Measurements from ENCODE around the gene INSL3. TPM values are rescaled to one million over a fixed set of nuclear protein-coding genes. Genes with fewer than 3 reads are reported as not detected.
"Not testable (repeated sequence)": the region's sequence is repeated elsewhere in the genome, so short reads cannot be mapped to it uniquely, and the experiment has no call there.

INSL3 gene
- total RNA-seq, 1 donor from 2014 or later: 4.1 TPM

DNA sequence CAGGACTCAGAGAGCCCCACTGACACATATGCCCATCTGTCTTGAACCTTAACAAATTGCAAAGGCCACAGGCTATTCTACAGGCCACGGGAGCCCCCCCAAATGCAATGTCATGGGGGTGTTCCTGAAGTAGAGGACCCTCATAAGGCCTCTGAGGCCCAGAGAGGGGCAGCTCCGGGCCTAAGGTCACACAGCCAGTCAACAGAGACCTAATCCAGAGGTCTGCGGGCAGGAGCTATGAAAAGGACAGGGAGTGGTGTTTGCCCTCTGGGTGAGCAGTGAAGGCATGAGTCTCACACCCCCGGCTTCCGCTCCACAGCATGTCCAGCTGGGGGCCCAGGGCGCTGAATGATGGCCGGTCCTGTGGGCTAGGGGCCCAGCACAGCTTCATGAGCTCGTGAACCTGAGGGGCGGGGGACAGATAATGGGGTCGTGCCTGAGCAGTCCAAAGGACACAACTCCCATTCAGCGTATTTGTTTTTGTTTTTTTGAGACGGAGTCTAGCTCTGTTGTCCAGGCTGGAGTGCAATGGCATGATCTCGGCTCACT, 5.3 kb upstream of the INSL3 start:
- intact Hi-C loops (cut with micrococcal nuclease): no loop called here

DNA sequence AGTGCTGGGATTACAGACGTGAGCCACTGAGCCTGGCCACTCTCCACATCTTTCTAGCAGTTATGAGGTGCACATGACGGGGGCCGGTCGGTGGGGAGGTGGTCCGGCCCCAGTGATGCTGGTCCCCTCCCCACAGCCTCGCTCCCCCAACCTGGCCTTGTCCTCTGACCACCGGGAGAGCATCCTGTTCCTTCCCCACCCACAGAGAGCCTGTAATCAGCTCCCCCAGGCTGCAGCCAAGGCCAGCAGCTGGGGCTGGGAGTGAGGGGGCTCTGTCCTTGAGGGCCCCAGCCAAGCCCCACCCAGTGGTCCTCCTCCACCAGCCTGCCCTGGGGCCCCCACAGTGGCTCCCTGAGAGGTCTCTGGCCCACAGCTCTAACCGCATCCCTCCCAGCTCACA, 3.0 kb upstream of the INSL3 start:
- intact Hi-C loops (cut with micrococcal nuclease): no loop called here

DNA sequence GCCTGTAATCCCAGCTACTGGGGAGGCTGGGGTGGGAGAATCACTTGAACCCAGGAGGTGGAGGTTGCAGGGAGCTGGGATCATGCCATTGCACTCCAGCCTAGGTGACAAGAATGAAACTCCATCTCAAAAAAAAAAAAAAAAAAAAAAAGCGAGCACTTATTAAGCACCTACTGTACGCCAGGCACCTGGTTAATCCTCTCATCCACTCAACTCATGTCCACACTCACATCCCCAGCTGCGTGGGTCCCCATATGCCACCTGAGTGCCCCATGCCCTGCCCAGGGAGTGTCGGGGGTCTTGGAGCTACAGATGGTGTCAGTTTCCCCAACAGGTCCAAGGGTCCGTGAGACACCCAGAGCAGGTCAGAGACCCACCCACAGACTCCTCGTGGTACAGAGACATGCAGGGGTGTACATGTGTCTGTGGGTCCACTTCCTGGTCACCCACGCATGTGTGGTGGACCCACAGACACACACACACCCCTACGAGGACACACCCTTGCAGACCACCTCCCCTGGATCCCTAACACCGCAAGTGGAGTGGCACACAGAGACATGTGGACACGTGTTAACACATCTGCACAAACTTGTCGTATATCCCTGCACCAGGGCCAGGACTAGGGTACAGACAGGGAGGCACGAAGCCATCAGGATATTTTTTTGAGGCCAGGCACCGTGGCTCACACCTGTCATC, 3.5 kb downstream of the INSL3 start:
- intact Hi-C loops (cut with micrococcal nuclease): no loop called here

DNA sequence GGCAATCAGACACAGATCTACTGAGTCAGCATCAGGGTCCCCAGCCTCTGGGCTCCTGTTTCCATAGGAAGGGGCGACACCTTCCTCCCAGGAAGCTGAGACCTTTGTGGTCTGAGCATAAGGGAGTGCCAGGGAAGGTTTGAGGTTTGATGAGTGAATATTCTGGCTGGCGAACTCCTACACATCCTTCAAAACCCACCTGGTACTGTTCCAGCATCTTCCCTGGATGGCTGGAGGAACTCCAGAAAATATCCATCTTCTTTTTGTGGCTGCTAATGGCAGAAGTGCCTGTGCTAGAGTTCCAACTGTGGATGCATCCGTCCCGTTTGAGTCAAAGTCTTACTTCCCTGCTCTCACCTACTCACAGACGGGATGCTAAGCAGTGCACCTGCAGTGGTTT, 9.2 kb downstream of the INSL3 start:
- intact Hi-C loops (cut with micrococcal nuclease): no loop called here

DNA sequence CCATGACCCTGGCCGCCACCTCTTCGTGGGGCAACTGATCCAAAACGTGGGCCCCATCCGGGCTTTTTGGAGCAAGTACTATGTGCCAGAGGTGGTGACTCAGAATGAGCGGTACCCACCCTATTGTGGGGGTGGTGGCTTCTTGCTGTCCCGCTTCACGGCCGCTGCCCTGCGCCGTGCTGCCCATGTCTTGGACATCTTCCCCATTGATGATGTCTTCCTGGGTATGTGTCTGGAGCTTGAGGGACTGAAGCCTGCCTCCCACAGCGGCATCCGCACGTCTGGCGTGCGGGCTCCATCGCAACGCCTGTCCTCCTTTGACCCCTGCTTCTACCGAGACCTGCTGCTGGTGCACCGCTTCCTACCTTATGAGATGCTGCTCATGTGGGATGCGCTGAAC, 9.6 kb downstream of the INSL3 start:
- intact Hi-C loops (cut with micrococcal nuclease): no loop called here

DNA sequence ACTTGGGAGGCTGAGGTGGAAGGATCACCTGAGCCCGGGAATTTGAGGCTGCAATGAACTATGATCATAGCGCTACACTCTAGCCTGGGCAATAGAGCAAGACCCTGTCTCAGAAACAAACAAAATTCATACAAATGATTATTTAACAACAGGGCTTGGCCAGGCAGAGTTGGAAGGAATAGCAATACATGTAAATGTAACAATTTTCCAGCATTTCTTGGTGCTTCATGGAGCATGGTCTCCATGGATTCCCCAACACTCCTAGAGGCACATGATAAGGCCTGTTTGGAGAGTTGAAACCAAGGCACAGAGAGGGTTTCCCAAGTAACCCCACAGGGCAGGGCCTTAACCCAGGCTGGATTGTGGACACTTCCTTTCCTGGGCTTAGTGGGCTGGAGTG, 10.2 kb downstream of the INSL3 start:
- intact Hi-C loops (cut with micrococcal nuclease): no loop called here

DNA sequence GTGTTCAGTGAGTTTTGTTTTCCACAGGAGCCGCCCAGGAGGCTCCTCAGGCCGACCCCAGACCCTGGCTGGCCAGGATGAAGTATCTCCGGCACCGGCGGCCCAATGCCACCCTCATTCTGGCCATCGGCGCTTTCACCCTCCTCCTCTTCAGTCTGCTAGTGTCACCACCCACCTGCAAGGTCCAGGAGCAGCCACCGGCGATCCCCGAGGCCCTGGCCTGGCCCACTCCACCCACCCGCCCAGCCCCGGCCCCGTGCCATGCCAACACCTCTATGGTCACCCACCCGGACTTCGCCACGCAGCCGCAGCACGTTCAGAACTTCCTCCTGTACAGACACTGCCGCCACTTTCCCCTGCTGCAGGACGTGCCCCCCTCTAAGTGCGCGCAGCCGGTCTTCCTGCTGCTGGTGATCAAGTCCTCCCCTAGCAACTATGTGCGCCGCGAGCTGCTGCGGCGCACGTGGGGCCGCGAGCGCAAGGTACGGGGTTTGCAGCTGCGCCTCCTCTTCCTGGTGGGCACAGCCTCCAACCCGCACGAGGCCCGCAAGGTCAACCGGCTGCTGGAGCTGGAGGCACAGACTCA, 13.5 kb downstream of the INSL3 start:
- intact Hi-C loops (cut with micrococcal nuclease): no loop called here

DNA sequence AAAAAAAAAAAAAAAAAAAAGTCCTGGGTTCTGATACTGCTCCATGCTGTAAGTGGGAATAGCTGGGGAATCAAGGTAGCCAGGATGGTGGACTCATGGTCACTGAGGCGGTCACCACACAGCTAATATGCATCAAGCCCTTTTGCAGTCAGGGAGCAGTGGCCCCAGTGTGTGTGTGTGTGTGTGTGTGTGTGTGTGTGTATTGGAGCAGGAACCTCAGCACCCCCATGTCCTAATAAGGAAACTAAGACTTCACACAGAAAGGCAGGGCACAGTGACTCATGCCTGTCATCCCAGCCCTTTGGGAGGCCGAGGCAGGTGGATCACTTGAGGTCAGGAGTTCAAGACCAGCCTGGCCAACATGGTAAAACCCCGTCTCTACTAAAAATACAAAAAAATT, 14.4 kb downstream of the INSL3 start:
- intact Hi-C loops (cut with micrococcal nuclease): no loop called here

DNA sequence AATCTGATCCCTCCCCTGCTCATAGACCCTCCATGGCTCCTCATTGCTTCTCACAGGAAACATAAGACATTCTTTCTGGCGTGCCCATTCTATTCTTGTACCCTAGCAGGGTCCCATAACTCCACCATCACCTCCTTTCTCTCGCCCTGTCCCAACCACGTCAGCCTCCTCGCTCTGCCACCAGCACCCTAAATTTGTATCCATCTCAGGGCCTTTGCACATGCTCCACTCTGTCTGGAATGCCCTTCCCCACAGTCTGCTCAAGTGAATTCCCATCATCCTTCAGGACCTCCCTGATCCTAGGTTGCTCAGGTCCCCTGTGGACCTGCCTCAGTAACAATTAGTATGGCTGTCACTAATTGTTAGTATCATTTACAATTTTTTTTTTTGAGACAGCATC, 15.9 kb downstream of the INSL3 start:
- intact Hi-C loops (cut with micrococcal nuclease): no loop called here

DNA sequence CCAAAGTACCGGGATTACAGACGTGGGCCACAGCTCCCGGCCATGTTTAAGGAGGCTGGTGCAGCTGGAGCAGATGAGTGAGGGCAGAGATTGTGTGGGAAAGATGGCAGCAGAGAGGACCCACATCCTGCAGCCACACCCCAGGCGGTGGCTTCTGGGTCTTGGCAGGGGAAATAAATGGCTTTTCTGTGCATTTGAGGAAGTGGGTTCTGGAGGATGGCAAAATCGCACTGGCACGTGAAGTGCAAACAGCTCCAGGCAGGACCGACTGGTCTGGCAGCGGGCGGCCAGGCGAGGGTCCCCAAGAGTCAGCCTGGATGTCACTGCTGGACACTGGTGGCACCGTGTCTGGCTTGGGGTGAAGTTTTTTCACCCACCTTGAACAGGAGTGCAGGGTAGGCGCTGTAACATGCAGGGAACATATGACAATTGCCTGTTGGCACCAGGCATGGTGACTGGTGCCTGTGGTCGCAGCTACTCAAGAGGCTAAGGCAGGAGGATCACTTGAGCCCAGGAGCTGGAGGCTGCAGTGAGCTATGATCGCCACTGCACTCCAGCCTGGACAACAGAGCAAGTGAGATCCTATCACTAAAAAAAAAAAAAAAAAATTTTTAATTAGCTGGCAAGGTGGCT, 17.9 kb downstream of the INSL3 start:
- intact Hi-C loops (cut with micrococcal nuclease): no loop called here

DNA sequence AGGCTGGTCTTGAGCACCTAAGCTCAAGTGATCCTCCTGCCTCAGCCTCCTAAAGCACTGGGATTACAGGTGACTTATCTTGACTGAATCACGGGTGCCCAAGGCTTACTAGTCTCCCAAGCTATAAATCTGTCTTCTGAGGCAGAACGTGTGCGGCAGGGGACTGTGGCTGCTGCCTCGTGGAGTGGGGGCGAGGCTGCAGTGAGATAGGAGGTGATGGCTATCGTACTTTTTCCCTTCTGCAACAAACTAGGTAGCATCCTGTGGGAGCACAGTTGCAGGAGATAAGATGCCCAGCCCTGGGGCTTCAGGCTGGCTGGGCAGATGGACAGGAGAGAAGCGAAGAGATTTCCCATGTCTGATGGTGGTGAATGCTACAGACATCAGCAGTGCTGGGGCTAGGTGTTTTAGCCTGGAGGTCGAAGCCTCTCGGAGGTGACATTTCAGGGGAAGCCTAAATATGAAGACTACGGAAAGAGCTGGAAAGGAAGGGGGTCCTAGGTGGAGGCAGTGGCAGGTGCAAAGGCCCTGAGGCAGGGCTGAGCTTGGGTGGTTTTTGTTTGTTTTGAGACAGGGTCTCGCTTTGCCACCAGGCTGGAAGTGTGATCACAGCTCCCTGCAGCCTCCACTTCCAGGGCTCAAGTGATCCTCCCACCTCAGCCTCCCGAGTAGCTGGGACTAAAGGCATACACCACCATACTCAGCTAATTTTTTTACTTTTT, 19.0 kb downstream of the INSL3 start:
- intact Hi-C loops (cut with micrococcal nuclease): no loop called here

DNA sequence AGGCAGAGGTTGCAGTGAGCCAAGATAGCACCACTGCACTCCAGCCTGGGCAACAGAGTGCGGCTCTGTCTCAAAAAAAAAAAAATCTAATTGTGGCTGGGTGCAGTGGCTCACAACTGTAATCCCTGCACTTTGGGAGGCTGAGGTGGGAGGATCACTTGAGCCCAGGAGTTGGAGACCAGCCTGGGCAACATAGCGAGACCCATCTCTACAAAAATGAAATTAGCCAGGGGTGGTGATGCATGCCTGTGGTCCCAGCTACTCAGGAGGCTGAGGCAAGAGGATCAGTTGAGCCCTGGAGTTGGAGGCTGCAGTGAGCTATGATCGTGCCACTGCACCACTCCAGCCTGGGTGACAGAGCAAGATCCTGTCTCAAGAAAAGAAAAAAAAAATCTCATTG, 22.7 kb downstream of the INSL3 start:
- intact Hi-C loops (cut with micrococcal nuclease): not testable (repeated sequence)

DNA sequence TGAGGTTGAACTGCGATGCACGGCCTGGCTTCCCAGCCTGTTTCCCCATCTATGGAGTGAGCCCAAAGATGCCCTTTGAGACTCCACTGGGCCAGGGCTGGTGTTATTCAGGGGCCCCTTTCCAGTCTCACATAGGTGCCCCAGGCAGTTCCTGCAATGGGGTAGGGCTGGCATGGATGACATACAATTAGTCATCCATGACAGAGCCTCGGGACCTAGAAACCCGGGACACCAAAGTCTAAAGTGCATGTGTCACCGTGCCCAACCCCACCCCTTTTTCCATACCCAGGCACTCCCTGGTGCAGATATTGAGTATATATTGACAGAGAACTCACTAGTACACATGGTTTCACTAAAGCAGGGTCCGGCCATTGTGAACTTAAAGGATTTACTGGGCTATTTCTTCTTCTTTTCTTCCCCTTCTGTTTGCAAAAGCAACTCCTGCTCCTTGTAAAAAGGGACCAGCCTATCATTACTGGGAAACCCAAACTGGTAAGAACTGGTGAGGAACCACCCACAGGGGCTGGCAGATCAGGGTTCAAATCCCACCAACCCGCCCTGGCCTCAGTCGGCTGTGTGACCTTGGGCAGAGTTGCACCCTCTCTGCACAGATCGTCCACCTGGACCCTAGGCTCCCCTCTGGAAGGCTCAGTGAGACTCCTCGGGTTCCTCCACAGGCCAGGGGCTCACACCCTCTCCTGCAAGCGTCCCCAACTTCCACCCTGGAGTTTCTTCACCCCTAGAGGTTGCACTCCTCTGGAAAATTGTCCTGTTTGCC, 23.7 kb downstream of the INSL3 start:
- intact Hi-C loops (cut with micrococcal nuclease): no loop called here

DNA sequence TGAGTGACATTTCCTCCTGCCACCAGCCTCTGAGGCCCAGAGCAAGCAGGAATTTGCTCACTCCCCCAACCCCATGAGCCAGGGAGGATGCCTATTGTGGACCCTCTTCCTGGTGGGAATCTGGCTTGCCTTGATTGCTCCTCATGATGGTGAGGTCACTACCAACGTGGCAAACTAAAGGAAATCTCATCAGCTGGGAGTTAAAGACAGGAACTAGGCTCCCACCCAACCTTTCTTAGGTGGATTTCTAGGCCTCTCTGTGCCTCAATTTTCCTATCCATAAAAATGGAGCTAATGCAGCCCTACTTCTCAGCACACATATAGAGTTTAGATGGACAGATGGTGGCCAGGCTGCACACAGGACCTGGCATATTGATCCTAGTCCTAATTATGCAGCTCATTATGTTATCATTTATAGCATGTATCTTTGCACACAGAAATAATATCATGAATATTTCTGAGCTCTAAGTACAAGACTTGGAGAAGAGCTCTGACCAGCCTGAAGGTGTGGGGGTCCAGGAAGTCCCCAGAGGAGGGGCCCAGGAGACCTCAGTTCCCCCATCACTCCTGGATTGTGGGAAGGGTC, 24.4 kb downstream of the INSL3 start:
- intact Hi-C loops (cut with micrococcal nuclease): no loop called here

DNA sequence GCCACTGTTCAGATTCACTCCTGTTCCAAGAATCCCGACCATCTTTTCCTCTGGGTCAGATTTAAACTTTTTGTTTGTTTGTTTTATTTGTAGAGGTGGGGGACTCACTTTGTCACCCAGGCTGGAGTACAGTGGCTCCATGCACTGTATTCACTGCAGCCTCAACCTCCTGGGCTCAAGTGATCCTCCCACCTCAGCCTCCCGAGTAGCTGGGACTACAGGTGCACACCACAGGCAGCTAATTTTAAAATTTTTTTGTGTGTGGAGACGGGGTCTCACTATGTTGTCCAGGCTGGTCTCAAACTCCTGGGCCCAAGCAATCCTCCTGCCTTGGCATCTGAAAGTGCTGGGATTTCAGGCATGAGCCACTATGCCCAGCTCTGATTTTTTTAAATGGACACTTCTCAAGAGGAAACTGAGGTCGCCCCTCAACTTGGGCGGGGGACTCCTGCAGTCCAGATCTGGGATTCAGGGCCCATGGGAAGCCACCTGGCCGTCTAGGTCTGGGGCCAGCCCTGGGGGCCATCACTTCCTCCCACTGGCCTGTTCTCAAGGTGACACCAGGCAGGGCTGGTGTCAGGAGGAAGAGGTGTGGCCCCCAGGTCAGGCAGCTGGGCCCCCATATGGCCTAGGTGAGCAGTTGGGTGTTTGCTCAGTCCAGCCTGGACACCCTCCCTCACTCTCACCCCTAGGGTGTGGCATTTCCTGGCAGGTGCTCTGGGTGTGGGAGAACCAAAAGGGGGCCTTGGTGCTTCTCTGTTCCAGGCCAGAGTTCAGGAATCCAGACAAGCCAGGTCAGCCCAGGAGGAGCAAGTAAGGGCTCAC, 25.1 kb downstream of the INSL3 start:
- intact Hi-C loops (cut with micrococcal nuclease): no loop called here

DNA sequence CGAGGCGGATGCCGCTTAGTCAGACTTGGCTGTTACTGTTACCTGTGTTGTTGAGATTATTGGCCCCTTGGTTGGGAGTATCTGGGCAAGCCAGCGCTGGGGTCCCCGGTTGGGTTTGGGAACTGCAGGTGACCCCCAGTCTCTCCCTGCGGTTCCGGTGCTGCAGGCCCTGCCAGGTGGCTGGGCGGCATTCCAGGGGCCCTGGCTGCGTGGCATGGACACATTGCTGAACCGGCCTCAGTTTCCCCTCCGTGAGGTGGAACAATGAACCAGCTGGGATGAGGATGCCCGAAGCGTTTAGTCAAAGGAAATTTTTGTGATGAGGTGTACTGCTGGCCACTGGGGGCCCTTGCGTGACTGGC, 25.8 kb downstream of the INSL3 start:
- intact Hi-C loops (cut with micrococcal nuclease): no loop called here

DNA sequence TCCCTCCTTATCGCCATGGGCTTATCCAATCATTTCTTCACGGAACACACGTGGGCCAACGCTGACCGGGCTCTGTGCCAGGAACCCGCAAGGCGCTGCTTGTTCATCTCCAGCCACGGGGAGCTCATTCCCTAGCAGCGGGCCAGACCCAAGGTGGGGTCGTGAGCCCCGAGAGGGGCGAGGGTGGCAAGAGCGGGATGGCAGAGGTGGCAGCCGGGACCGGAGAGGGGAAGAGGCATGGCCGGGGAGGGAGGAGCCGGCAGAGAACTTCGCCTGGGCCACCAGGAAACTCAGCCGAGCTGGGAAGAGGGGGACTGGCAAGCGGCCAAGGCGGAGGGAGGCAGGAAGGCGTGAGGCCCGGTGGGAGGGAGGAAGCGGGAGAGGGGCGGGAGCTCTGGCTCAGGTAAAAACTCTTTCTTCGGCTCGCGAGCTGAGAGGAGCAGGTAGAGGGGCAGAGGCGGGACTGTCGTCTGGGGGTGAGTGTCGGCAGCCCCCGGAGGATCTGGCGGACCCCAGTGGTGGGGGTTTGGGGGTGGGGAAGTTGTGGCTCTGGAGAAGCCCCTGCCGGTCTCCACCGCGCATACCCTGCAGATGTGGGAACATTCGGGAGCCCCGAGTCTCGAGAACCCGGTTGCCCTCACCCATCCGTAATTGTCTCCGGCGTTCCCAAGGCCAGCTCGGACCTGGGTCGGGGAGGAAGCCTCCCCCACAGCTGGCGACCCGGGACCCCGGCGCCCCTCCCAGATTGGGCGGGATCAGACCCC, 26.4 kb downstream of the INSL3 start, which contains the start of gene B3GNT3:
B3GNT3 (plus strand) TSS at position 408 of the 764 bp plus-strand sequence. CDS start 12,670 bp downstream, outside the sequence.
- intact Hi-C loops (cut with micrococcal nuclease): no loop called here

DNA sequence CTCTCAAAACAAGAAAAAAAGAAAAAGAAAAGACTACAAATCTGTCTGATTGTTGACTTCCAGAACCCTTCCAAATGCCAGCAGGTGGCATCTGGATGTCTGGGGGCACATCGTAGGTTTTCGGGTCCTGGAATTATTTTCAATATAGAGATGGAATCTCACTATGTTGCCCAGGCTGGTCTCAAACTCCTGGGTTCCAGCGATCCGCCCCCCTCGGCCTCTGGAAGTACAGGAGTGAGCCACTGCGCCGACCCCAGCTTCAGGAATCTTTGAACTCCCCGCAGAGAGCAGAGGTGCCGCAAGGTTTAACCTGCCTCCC, 26.9 kb downstream of the INSL3 start:
- intact Hi-C loops (cut with micrococcal nuclease): no loop called here

DNA sequence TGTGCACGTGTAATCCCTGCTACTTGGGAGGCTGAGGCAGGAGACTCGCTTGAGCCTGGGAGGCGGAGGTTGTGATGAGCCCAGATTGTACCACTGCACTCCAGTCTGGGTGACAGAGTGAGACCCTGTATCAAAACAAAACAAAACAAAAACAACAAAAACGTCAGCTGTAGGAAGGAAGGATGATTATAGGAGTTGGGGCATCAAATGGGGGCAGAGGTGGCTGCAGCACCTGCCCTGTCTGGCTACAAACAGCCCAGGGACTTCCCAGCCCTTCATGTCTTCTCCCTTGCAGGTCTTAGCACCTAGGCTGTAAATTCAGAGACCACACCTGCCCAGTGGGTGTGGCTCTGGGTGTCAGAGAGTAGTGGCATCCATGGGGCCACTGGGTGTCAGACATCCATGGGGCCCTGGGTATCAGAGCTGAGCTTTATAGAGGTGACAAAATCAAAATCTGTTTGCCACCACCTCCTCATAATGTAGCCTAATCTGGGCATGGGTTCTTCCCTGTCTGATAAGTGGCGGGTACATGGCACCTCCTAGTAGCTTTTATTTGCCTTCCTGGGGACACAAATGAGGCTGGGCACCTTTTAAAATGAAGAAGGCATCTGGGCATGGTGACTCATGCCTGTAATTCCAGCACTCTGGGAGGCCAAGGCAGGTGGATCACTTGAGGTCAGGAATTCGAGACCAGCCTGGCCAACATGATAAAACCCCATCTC, 31.1 kb downstream of the INSL3 start:
- intact Hi-C loops (cut with micrococcal nuclease): no loop called here

Measured in T-helper 2 cell treated with Interferon-gamma antibody and Interleukin-4, amounts not matched to agents 100 ng/mL and 5 ng/mL, for 36 hours (primary cell).